Uterus (tissue), 2 donors: ENCODE data around the gene GAST.

Experiments
- POLR2A ChIP-seq, 2 donors: fragments of 450-650 bp; IDR thresholded peaks; one replicate each; pipeline ENCODE4 v1.6.1; 2016; ENCODE audit warnings: antibody characterized with exemption in 2 of 2, mild to moderate bottlenecking in 1 of 2, moderate library complexity in 1 of 2
- TF ChIP-seq, protein P1 (sequence below), 4 experiments: fragments of 200-600 bp in 2 of 4; fragments of 450-650 bp in 2 of 4; sonication (generic) in 2 of 4; IDR thresholded peaks; one replicate each; pipeline ENCODE4 v1.5.1; 2016 to 2019; ENCODE audit warnings: antibody characterized with exemption in 4 of 4, mild to moderate bottlenecking in 2 of 4, moderate library complexity in 1 of 4

DNA sequence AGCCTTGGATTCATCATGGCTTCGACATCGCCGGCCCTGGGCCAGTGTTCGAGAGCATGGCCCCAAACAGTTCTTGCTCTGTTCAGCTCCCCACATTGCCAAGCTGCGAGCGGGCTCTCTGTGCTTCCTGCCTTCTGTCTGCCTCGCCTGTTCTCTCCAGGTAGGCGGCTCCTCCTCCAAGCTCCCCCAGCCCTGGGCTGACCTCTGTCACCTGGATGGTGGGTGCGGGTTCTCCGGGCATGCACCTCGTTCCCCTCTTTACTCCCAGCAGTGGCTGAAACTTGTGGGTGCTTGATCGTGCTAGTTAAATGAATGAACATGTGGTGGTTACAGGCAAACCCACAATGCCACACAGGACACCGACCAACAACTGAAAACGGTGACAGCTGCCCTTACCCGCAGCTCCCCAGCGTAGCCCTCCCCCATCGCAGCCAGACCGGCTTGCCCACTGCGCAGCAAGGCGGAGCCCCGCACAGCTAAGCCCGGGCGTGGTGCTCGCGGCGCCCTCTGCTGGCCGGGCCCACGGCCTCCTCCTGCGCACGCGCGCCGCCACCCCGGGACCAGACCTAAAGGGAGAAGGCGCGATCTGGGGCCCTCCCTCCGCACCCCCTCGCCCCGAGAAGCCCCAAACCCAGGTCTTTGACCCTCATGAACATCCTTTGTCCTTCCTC is 46.4 kb upstream of the GAST start:
- TF ChIP-seq, protein P1, sequence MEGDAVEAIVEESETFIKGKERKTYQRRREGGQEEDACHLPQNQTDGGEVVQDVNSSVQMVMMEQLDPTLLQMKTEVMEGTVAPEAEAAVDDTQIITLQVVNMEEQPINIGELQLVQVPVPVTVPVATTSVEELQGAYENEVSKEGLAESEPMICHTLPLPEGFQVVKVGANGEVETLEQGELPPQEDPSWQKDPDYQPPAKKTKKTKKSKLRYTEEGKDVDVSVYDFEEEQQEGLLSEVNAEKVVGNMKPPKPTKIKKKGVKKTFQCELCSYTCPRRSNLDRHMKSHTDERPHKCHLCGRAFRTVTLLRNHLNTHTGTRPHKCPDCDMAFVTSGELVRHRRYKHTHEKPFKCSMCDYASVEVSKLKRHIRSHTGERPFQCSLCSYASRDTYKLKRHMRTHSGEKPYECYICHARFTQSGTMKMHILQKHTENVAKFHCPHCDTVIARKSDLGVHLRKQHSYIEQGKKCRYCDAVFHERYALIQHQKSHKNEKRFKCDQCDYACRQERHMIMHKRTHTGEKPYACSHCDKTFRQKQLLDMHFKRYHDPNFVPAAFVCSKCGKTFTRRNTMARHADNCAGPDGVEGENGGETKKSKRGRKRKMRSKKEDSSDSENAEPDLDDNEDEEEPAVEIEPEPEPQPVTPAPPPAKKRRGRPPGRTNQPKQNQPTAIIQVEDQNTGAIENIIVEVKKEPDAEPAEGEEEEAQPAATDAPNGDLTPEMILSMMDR (IDR thresholded peaks at IDR 0.05), result peak; percentile 91 to 98 (median 96)
- peak; percentile 65 to 71 for TF ChIP-seq POLR2A (IDR thresholded peaks at IDR 0.05)
